Kidney (tissue), 14 donors: ENCODE results near the gene OPTC. TPM values are rescaled to one million over a fixed set of nuclear protein-coding genes. Genes with fewer than 3 reads are reported as not detected.
A peak's percentile ranks its signal among the peaks of the same experiment; 100 is the strongest.

Source experiments
- DNase-seq, 5 donors: peaks; one replicate each; pipeline ENCODE4 v3.0.0-alpha.2; 2013 to 2020
- FAIRE-seq: peaks from 2 replicates; lab custom pipeline; 2012; peaks lifted over from hg19 to GRCh38; lab: Jason Lieb, UNC
- H3K27ac ChIP-seq, 2 donors: one replicate each; pipeline ENCODE4 v1.7.0; 2013; ENCODE audit warnings: low read depth in 2 of 2, low read length in 2 of 2, inconsistent platforms in 1 of 2
- H3K27me3 ChIP-seq: one replicate; pipeline ENCODE4 v1.7.1; 2013; ENCODE audit warnings: low read length, inconsistent platforms; ENCODE audit not compliant: control insufficient read depth, insufficient read depth
- H3K36me3 ChIP-seq, 3 donors: one replicate each; pipeline versions ENCODE4 v1.7.0 to v1.7.1; 2013; ENCODE audit warnings: low read length in 3 of 3, control low read depth in 1 of 3, inconsistent platforms in 1 of 3; ENCODE audit not compliant: insufficient read depth in 3 of 3, control insufficient read depth in 2 of 3
- H3K4me1 ChIP-seq, 3 donors: one replicate each; pipeline versions ENCODE4 v1.7.0 to v1.7.1; 2013; ENCODE audit warnings: low read length in 3 of 3, inconsistent platforms in 1 of 3, low read depth in 1 of 3; ENCODE audit not compliant: control insufficient read depth in 2 of 3, insufficient read depth in 2 of 3
- H3K4me3 ChIP-seq, 3 donors: one replicate each; pipeline versions ENCODE4 v1.7.0 to v1.8.1; 2013; ENCODE audit warnings: low read length in 3 of 3, control low read depth in 1 of 3, inconsistent platforms in 1 of 3
- H3K9ac ChIP-seq, 3 donors: one replicate each; pipeline versions ENCODE4 v1.7.0 to v1.7.1; 2013; ENCODE audit warnings: low read length in 3 of 3, control low read depth in 1 of 3, inconsistent platforms in 1 of 3
- H3K9me3 ChIP-seq, 3 donors: one replicate each; pipeline versions ENCODE4 v1.7.0 to v1.7.1; 2013; ENCODE audit warnings: low read length in 3 of 3, control low read depth in 1 of 3, inconsistent platforms in 1 of 3; ENCODE audit not compliant: control insufficient read depth in 2 of 3, insufficient read depth in 1 of 3
- CTCF ChIP-seq: IDR thresholded peaks from 3 replicates; pipeline ENCODE4 v1.5.1; 2012; ENCODE audit warnings: mild to moderate bottlenecking, moderate library complexity, borderline replicate concordance; ENCODE audit not compliant: insufficient read depth; ENCODE audit errors: extremely low read depth
- intact Hi-C: fragments of 100-400 bp; cut with DNase I; formaldehyde crosslinking; loops from one replicate; pipeline ENCODE4 v1.11.1; 2022
- polyA plus RNA-seq: library from polyadenylated mRNA; stranded (reverse); fragments of 350-450 nt; fragmentation: Illumina TruSeq; extraction: RNeasy Lipid Tissue Mini Kit (QIAGEN cat#74804); gene quantifications from one replicate; pipeline ENCODE4 v1.2.3, GENCODE V29; 2014; ENCODE audit warnings: low read depth, low replicate concordance; ENCODE audit not compliant: insufficient read depth
- total RNA-seq: library from RNA; stranded (reverse); fragmentation: NEBNext Ultra II Directional; extraction: Animal tissue kit (Norgen Biotek cat#: 25700); gene quantifications from one replicate; pipeline ENCODE4 v1.2.1, GENCODE V29; 2021
- donor health status: control.
- donor health status: control.
- donor health status: control.
- donor health status: control.
- donor health status: control.
- donor health status: DM: yes; HTN: yes; CAD: no.
- donor health status: Normal renal cell carcinoma (clear cell type).

The OPTC gene
- total and polyA plus RNA-seq, 2 donors from 2014 or later = not detected

GRCh38 chr1:203547771-203548421 is 53.9 kb downstream of the OPTC start:
- DNase-seq (no peak), FAIRE-seq (no peak)

DNA sequence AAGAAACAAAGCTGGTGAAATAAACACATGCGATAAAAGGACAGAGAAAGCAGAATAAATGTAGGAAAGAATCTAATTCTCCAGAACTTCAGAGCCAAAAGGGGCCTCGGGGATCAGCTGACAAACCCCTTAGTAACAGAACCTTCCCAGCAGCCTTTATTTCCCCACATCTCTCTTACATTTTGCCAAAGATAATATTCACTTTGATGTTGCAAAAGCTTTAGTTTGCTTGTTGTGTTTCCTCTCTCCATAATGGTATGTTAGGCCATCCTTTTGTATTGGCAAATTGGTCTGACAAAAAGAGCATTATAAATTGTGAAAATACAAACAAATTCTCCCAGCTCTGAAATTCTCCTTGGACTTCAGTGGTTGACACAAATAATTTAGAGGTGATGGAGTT is 54.9 kb downstream of the OPTC start:
- H3K27me3 ChIP-seq = no peaks in the 10 kb centered on the region
- FAIRE-seq (no peak), DNase-seq (peak in 1 of 5 donors; percentile 41)
- H3K36me3 ChIP-seq = no peaks in the 10 kb centered on the region
- intact Hi-C loops = no loop called here
- no peak for TF ChIP-seq CTCF
- no peak overlapping the region for H3K27ac ChIP-seq
- H3K4me3 ChIP-seq = no peak overlapping the region
- no peaks in the 10 kb centered on the region for H3K9me3 ChIP-seq
- no peak overlapping the region for H3K9ac ChIP-seq
- peaks cover 0 to 4% (median 0%) of the 10 kb centered on the region in 3 donors for H3K4me1 ChIP-seq

More at GRCh38 chr1:203547771-203548421, 53.9 kb downstream of the OPTC start:
- intact Hi-C loops = no loop called here
- Histone ChIP-seq H3K36me3 (no peaks in the 10 kb centered on the region), H3K27me3 (no peaks in the 10 kb centered on the region), H3K4me3 (no peak overlapping the region), H3K4me1 (no peaks in the 10 kb centered on the region), H3K9ac (no peak overlapping the region), H3K27ac (no peak overlapping the region), H3K9me3 (no peaks in the 10 kb centered on the region)
- no peak for TF ChIP-seq CTCF

- FAIRE-seq = no peak
- Histone ChIP-seq H3K4me3 (no peak overlapping the region), H3K9ac (no peak overlapping the region), H3K27ac (no peak overlapping the region), H3K4me1 (peaks cover 0 to 4% (median 2%) of the 10 kb centered on the region in 3 donors), H3K27me3 (no peaks in the 10 kb centered on the region), H3K36me3 (no peaks in the 10 kb centered on the region), H3K9me3 (no peaks in the 10 kb centered on the region)
- DNase-seq = no peak
- intact Hi-C loops = no loop called here
- TF ChIP-seq CTCF = no peak
Observed at GRCh38 chr1:203549309-203549708, 55.4 kb downstream of the OPTC start.
